IMR-90 (cell line): ENCODE data around the gene RGS19. TPM values are rescaled to one million over a fixed set of nuclear protein-coding genes. Genes with fewer than 3 reads are reported as not detected.

Experiments
- ATAC-seq: fragments of 200-7000 bp; cut with Tn5 transposase; 2 replicates; pipeline ENCODE4 v1.9.1; 2020; ENCODE audit warnings: low read depth, mild to moderate bottlenecking, moderate library complexity
- BruUV-seq: library from RNA; stranded (reverse); fragments of 400-500 nt; replicated peaks from 2 replicates; lab custom pipeline; 2021; lab: Mats Ljungman, UMichigan
- CTCF ChIA-PET: fragments of 300-600 bp; formaldehyde crosslinking; extraction: SDS; loops from one replicate; lab custom pipeline; 2021; ENCODE audit warnings: antibody characterized with exemption; lab: Yijun Ruan, JAX
- POLR2A ChIA-PET: fragments of 300-600 bp; sonication (Branson Sonifier 250); formaldehyde crosslinking; loops from one replicate; lab custom pipeline; 2022; ENCODE audit warnings: antibody characterized with exemption; ENCODE audit not compliant: unreplicated experiment; lab: Charles Lee
- DNase-seq: peaks from one replicate; pipeline ENCODE4 v3.0.0; 2013
- H2AFZ ChIP-seq: replicated peaks from 2 replicates; pipeline ENCODE3; 2013; ENCODE audit warnings: low read length, mild to moderate bottlenecking; ENCODE audit not compliant: poor library complexity
- H2AK5ac ChIP-seq: 2 replicates; pipeline ENCODE4 v1.6.1; 2013; ENCODE audit warnings: low read depth, low read length, inconsistent platforms
- H2AK9ac ChIP-seq: replicated peaks from 2 replicates; pipeline ENCODE3; 2013; ENCODE audit warnings: mild to moderate bottlenecking, low read depth, low read length, moderate library complexity; ENCODE audit not compliant: poor library complexity
- H2BK120ac ChIP-seq: 2 replicates; pipeline ENCODE4 v1.6.1; 2013; ENCODE audit warnings: low read depth, low read length, inconsistent platforms
- H2BK15ac ChIP-seq: 3 replicates; pipeline ENCODE4 v1.6.1; 2013; ENCODE audit warnings: low read depth, low read length, inconsistent platforms
- H2BK20ac ChIP-seq: 2 replicates; pipeline ENCODE4 v1.6.1; 2013; ENCODE audit warnings: low read depth, mild to moderate bottlenecking, inconsistent platforms, low read length, moderate library complexity
- H2BK5ac ChIP-seq: 2 replicates; pipeline ENCODE4 v1.6.1; 2013; ENCODE audit warnings: mild to moderate bottlenecking, low read depth, low read length, inconsistent platforms; ENCODE audit not compliant: poor library complexity, severe bottlenecking
- H3K14ac ChIP-seq: replicated peaks from 2 replicates; pipeline ENCODE4 v1.6.1; 2013; ENCODE audit warnings: low read depth, low read length, inconsistent platforms
- H3K18ac ChIP-seq: 2 replicates; pipeline ENCODE4 v1.6.1; 2013; ENCODE audit warnings: low read depth, low read length, control low read depth
- H3K23ac ChIP-seq: 2 replicates; pipeline ENCODE4 v1.6.1; 2013; ENCODE audit warnings: low read depth, low read length, inconsistent platforms
- H3K27ac ChIP-seq: 2 replicates; pipeline ENCODE4 v1.5.1; 2013; ENCODE audit warnings: mild to moderate bottlenecking, control low read depth, low read length; ENCODE audit not compliant: insufficient read depth
- H3K27me3 ChIP-seq: 2 replicates; pipeline ENCODE4 v1.6.1; 2013; ENCODE audit warnings: low read length; ENCODE audit not compliant: control insufficient read depth, insufficient read depth
- H3K36me3 ChIP-seq: 2 replicates; pipeline ENCODE4 v1.6.1; 2013; ENCODE audit warnings: low read length, mixed read lengths; ENCODE audit not compliant: control insufficient read depth, insufficient read depth
- H3K4ac ChIP-seq: 2 replicates; pipeline ENCODE4 v1.6.1; 2013; ENCODE audit warnings: low read depth, low read length, inconsistent platforms
- H3K4me1 ChIP-seq: 2 replicates; pipeline ENCODE4 v1.6.1; 2013; ENCODE audit warnings: low read length, mixed read lengths; ENCODE audit not compliant: control insufficient read depth, insufficient read depth
- H3K4me2 ChIP-seq: 2 replicates; pipeline ENCODE4 v1.6.1; 2013; ENCODE audit warnings: low read depth, mild to moderate bottlenecking, control low read depth, low read length, moderate library complexity
- H3K4me3 ChIP-seq: 2 replicates; pipeline ENCODE4 v1.5.1; 2013; ENCODE audit warnings: low read depth, mild to moderate bottlenecking, control low read depth, low read length, moderate library complexity; ENCODE audit not compliant: insufficient read depth
- H3K56ac ChIP-seq: 2 replicates; pipeline ENCODE4 v1.6.1; 2013; ENCODE audit warnings: low read length, inconsistent platforms; ENCODE audit not compliant: insufficient read depth; ENCODE audit errors: extremely low read depth
- H3K79me1 ChIP-seq, 2 experiments: 2 replicates each; pipeline ENCODE4 v1.6.1; 2013; ENCODE audit warnings: low read length in 2 of 2, inconsistent platforms in 1 of 2, low read depth in 1 of 2
- H3K9ac ChIP-seq: 2 replicates; pipeline ENCODE4 v1.6.1; 2013; ENCODE audit warnings: low read depth, low read length, control low read depth
- H3K9me1 ChIP-seq: 2 replicates; pipeline ENCODE4 v1.6.1; 2013; ENCODE audit warnings: low read length, inconsistent platforms; ENCODE audit not compliant: insufficient read depth
- H3K9me3 ChIP-seq: 2 replicates; pipeline ENCODE4 v1.6.1; 2013; ENCODE audit warnings: low read length; ENCODE audit not compliant: control insufficient read depth, insufficient read depth
- H4K20me1 ChIP-seq: 2 replicates; pipeline ENCODE4 v1.6.1; 2013; ENCODE audit warnings: low read length, inconsistent platforms; ENCODE audit not compliant: insufficient read depth
- H4K5ac ChIP-seq: 2 replicates; pipeline ENCODE4 v1.6.1; 2013; ENCODE audit warnings: mild to moderate bottlenecking, low read depth, low read length, control low read depth
- H4K8ac ChIP-seq, 2 experiments: 2 replicates each; pipeline ENCODE4 v1.6.1; 2013; ENCODE audit warnings: low read depth in 2 of 2, low read length in 2 of 2, control low read depth in 1 of 2, inconsistent platforms in 1 of 2
- H4K91ac ChIP-seq: 2 replicates; pipeline ENCODE4 v1.6.1; 2013; ENCODE audit warnings: low read depth, low read length, inconsistent platforms; ENCODE audit not compliant: insufficient read depth
- BHLHE40 ChIP-seq: fragments of 150-350 bp; IDR thresholded peaks from 2 replicates; pipeline ENCODE4 v1.6.1; 2016; ENCODE audit warnings: mild to moderate bottlenecking, low read depth, low read length
- CHD1 ChIP-seq: IDR thresholded peaks from 2 replicates; pipeline ENCODE4 v1.6.1; 2012; ENCODE audit warnings: low read depth, low read length, improper control_type of control experiment
- MAFK ChIP-seq: IDR thresholded peaks from 2 replicates; pipeline ENCODE4 v1.6.1; 2012; ENCODE audit warnings: low read depth, low read length, improper control_type of control experiment
- MAZ ChIP-seq: IDR thresholded peaks from 2 replicates; pipeline ENCODE4 v1.6.1; 2012; ENCODE audit warnings: low read depth, mild to moderate bottlenecking, low read length, improper control_type of control experiment, moderate library complexity, borderline replicate concordance
- POLR2A ChIP-seq: IDR thresholded peaks from 2 replicates; pipeline ENCODE4 v1.6.1; 2012; ENCODE audit warnings: mild to moderate bottlenecking, low read depth, low read length
- RAD21 ChIP-seq: IDR thresholded peaks from 2 replicates; pipeline ENCODE4 v1.6.1; 2012; ENCODE audit warnings: low read length, improper control_type of control experiment
- RCOR1 ChIP-seq: IDR thresholded peaks from 2 replicates; pipeline ENCODE4 v1.6.1; 2012; ENCODE audit warnings: mild to moderate bottlenecking, low read length, improper control_type of control experiment; ENCODE audit not compliant: insufficient replicate concordance
- SMC3 ChIP-seq: fragments of 150-350 bp; IDR thresholded peaks from 2 replicates; pipeline ENCODE4 v1.6.1; 2016; ENCODE audit warnings: low read depth, mild to moderate bottlenecking, antibody characterized with exemption, low read length, moderate library complexity
- WGBS, 2 experiments: methylation state at CpG; one replicate each; pipeline versions ENCODE4 v1.1.5 to v1.1.7; 2013; ENCODE audit warnings: missing lambda C conversion rate in 2 of 2; ENCODE audit not compliant: insufficient read length in 1 of 2; ENCODE audit errors: extremely low coverage in 2 of 2; 5-methylcytosine and 5-hydroxymethylcytosine counted together
- dilution Hi-C: fragments of 300-500 bp; cut with HindIII; formaldehyde crosslinking; loops from one replicate; pipeline ENCODE4 v1.14.3; 2018; ENCODE audit warnings: low sequenced_read_pairs; ENCODE audit not compliant: unreplicated experiment
- in situ Hi-C: fragments of 300-500 bp; cut with MboI; formaldehyde crosslinking; loops from 3 replicates; pipeline ENCODE4 v1.14.3; 2019; ENCODE audit warnings: low sequenced_read_pairs, inconsistent platforms, mixed read lengths
- intact Hi-C: fragments of 100-400 bp; cut with micrococcal nuclease; formaldehyde crosslinking; loops from 2 replicates; pipeline ENCODE4 v1.10.0; 2022
- polyA plus RNA-seq, 3 experiments: library from polyadenylated mRNA; depleted of rRNA; stranded (reverse); fragments of >200 nt; gene quantifications; 2 replicates each; pipeline ENCODE4 v1.2.3, GENCODE V29; 2012; ENCODE audit warnings: low replicate concordance in 1 of 3
- total RNA-seq: library from RNA; depleted of rRNA; stranded (reverse); fragments of >200 nt; gene quantifications from 2 replicates; pipeline ENCODE4 v1.2.3, GENCODE V29; 2012
- TF ChIP-seq, protein P1 (sequence below): fragments of 150-350 bp; IDR thresholded peaks from 2 replicates; pipeline ENCODE4 v1.6.1; 2016; ENCODE audit warnings: low read depth, mild to moderate bottlenecking, low read length, moderate library complexity, borderline replicate concordance
- TF ChIP-seq, protein P2 (sequence below): conservative IDR thresholded peaks from 2 replicates; pipeline ENCODE4 v1.5.1; 2012; ENCODE audit warnings: mild to moderate bottlenecking, low read depth, low read length, improper control_type of control experiment
- TF ChIP-seq, protein P3 (sequence below): fragments of 150-350 bp; IDR thresholded peaks from 2 replicates; pipeline ENCODE4 v1.6.1; 2017; ENCODE audit warnings: mild to moderate bottlenecking, antibody characterized with exemption, low read length, low read depth

The RGS19 gene
- total and polyA plus RNA-seq, 2 of the 4 experiments (the other 2 are of a cell fraction): 7.7 to 17.5 TPM

DNA sequence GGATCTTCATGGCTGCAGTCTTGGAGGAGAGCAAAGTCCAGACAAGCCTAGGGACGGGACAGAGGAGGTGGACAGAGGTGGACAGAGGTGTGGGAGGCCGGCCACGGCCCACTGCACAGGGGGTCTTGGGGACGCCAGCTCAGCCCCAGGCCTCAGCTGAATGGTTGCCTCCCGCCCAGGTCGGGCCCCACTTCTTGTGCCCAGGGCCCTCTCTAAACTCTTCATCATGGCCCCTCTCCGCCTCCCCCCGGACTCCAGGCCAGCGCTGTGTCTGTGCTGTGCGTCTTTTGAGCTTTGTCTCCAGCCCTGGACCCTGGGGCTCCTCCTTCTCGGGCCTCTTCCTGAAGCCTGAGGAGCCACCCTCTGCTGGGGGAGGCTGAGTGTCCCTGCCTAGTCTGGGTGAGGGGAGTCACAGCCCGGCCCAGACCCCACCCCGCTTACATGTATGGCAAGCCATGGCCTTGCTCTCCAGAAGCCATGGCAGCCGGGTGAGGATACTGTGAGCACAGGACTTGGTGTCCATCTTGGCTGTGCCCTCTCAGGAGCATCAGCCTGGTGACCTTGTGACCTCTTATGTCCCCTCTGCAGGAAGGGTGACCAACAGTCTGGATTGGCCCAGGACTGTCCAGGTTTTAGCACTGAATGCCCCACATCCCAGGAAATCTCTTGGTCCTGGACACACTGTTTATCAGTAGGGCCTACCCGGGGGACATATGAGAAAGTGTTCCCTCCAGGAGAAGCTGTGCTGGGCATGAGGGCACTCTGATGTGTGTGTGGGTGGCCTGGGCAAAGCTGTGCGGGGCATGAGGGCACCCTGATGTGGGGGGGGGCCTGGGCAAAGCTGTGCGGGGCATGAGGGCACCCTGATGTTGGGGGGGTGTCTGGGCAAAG lies 37.5 kb upstream of the RGS19 start:
- Histone ChIP-seq H3K4me3 (no peak overlapping the region), H4K20me1 (no peaks in the 10 kb centered on the region), H2BK20ac (no peak overlapping the region), H2AK9ac (no peak overlapping the region), H3K23ac (no peak overlapping the region), H4K91ac (no peak overlapping the region), H3K9me3 (no peaks in the 10 kb centered on the region), H2AK5ac (no peak overlapping the region), H4K8ac (no peak overlapping the region), H3K9me1 (no peaks in the 10 kb centered on the region), H3K9ac (no peak overlapping the region), H3K4me2 (no peak overlapping the region), H3K79me1 (no peaks in the 10 kb centered on the region), H3K56ac (no peak overlapping the region), H2BK120ac (no peak overlapping the region), H3K4me1 (no peaks in the 10 kb centered on the region), H3K27me3 (peaks cover 31% of the 10 kb centered on the region), H2BK15ac (no peak overlapping the region), H3K4ac (no peak overlapping the region), H3K27ac (no peak overlapping the region), H3K14ac (no peak overlapping the region), H3K36me3 (no peaks in the 10 kb centered on the region), H4K5ac (no peak overlapping the region), H3K18ac (no peak overlapping the region), H2BK5ac (no peak overlapping the region), H2AFZ (no peak overlapping the region)
- dilution Hi-C loops: no loop called here
- TF ChIP-seq POLR2A: no peak
- no peak for TF ChIP-seq CHD1
- TF ChIP-seq, protein P1, sequence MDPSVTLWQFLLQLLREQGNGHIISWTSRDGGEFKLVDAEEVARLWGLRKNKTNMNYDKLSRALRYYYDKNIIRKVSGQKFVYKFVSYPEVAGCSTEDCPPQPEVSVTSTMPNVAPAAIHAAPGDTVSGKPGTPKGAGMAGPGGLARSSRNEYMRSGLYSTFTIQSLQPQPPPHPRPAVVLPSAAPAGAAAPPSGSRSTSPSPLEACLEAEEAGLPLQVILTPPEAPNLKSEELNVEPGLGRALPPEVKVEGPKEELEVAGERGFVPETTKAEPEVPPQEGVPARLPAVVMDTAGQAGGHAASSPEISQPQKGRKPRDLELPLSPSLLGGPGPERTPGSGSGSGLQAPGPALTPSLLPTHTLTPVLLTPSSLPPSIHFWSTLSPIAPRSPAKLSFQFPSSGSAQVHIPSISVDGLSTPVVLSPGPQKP: no peak
- TF ChIP-seq RCOR1: no peak
- no peak for TF ChIP-seq MAZ
- TF ChIP-seq, protein P2, sequence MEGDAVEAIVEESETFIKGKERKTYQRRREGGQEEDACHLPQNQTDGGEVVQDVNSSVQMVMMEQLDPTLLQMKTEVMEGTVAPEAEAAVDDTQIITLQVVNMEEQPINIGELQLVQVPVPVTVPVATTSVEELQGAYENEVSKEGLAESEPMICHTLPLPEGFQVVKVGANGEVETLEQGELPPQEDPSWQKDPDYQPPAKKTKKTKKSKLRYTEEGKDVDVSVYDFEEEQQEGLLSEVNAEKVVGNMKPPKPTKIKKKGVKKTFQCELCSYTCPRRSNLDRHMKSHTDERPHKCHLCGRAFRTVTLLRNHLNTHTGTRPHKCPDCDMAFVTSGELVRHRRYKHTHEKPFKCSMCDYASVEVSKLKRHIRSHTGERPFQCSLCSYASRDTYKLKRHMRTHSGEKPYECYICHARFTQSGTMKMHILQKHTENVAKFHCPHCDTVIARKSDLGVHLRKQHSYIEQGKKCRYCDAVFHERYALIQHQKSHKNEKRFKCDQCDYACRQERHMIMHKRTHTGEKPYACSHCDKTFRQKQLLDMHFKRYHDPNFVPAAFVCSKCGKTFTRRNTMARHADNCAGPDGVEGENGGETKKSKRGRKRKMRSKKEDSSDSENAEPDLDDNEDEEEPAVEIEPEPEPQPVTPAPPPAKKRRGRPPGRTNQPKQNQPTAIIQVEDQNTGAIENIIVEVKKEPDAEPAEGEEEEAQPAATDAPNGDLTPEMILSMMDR: no peak
- TF ChIP-seq RAD21: no peak
- no peak for TF ChIP-seq MAFK
- no peak for TF ChIP-seq SMC3
- TF ChIP-seq BHLHE40: no peak
- TF ChIP-seq, protein P3, sequence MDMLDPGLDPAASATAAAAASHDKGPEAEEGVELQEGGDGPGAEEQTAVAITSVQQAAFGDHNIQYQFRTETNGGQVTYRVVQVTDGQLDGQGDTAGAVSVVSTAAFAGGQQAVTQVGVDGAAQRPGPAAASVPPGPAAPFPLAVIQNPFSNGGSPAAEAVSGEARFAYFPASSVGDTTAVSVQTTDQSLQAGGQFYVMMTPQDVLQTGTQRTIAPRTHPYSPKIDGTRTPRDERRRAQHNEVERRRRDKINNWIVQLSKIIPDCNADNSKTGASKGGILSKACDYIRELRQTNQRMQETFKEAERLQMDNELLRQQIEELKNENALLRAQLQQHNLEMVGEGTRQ: no peak
- ATAC-seq: no peak
- intact Hi-C loops: no loop called here
- DNase-seq: no peak
- in situ Hi-C loops: no loop called here
- BruUV-seq: no TSS peak
- 49% methylated on average over 3 of the region's 17 CpGs; no CpG with 5 or more reads in 1 of the 2 experiments for WGBS, 2 experiments
- ChIA-PET POLR2A (no interaction called here), CTCF (interaction anchor here (0.7 kb wide), 1 partner anchor 579 kb away, joined by 3 read pairs; no protein-coding TSS in a partner anchor)
